Mesothelial cell of epicardium (in vitro differentiated cells): ENCODE results near the gene ACOT7. TPM values are rescaled to one million over a fixed set of nuclear protein-coding genes. Genes with fewer than 3 reads are reported as not detected.

Source experiments
- DNase-seq, 2 experiments: peaks; one replicate each; pipeline ENCODE4 v3.0.0; 2021; ENCODE audit warnings: low spot score in 2 of 2; ENCODE audit not compliant: unreplicated experiment in 2 of 2
- H3K27ac Mint-ChIP-seq: 2 replicates; pipeline ENCODE4 v1.8.0; 2021; ENCODE audit warnings: mixed read lengths
- H3K27me3 Mint-ChIP-seq: 2 replicates; pipeline ENCODE4 v1.8.0; 2021; ENCODE audit warnings: low read depth, mixed read lengths
- H3K36me3 Mint-ChIP-seq: 2 replicates; pipeline ENCODE4 v1.8.0; 2021; ENCODE audit warnings: mixed read lengths
- H3K4me1 Mint-ChIP-seq: 2 replicates; pipeline ENCODE4 v1.8.0; 2021; ENCODE audit warnings: mixed read lengths
- H3K4me3 Mint-ChIP-seq: 2 replicates; pipeline ENCODE4 v1.8.0; 2021; ENCODE audit warnings: mild to moderate bottlenecking, moderate library complexity, mixed read lengths
- H3K9me3 Mint-ChIP-seq: 2 replicates; pipeline ENCODE4 v1.8.0; 2021; ENCODE audit warnings: mixed read lengths
- CTCF ChIP-seq: fragments of 200-600 bp; sonication (generic); IDR thresholded peaks from one replicate; pipeline ENCODE4 v1.5.0; 2021; ENCODE audit warnings: antibody characterized with exemption; ENCODE audit not compliant: unreplicated experiment
- total RNA-seq: library from RNA; stranded (reverse); gene quantifications from 3 replicates; pipeline ENCODE4 v1.2.1, GENCODE V29; 2021

ACOT7 gene
- total RNA-seq, 1 donor from 2014 or later: 20.3 TPM

- peak overlapping the region; percentile 86 for H3K27ac Mint-ChIP-seq
- H3K9me3 Mint-ChIP-seq: no peaks in the 10 kb centered on the region
- H3K27me3 Mint-ChIP-seq: no peaks in the 10 kb centered on the region
- no peaks in the 10 kb centered on the region for H3K36me3 Mint-ChIP-seq
- no peak overlapping the region for H3K4me3 Mint-ChIP-seq
- peaks cover 71% of the 10 kb centered on the region for H3K4me1 Mint-ChIP-seq
- no peak for TF ChIP-seq CTCF
- DNase-seq: no peak
Measured at GRCh38 chr1:6270401-6270800, 123.2 kb downstream of the ACOT7 start.

- DNase-seq: no peak
- no peaks in the 10 kb centered on the region for H3K27me3 Mint-ChIP-seq
- H3K36me3 Mint-ChIP-seq: no peaks in the 10 kb centered on the region
- peak overlapping the region; percentile 13 for H3K4me3 Mint-ChIP-seq
- no peaks in the 10 kb centered on the region for H3K9me3 Mint-ChIP-seq
- peaks cover 71% of the 10 kb centered on the region for H3K4me1 Mint-ChIP-seq
- no peak for TF ChIP-seq CTCF
- H3K27ac Mint-ChIP-seq: peak overlapping the region; percentile 86
Measured at GRCh38 chr1:6269720-6270400, 123.7 kb downstream of the ACOT7 start.

GRCh38 chr1:6269296-6269695, 124.3 kb downstream of the ACOT7 start:
- TF ChIP-seq CTCF: no peak
- Mint-ChIP-seq H3K36me3 (no peaks in the 10 kb centered on the region), H3K4me3 (peak overlapping the region; percentile 13), H3K4me1 (peaks cover 71% of the 10 kb centered on the region), H3K27me3 (no peaks in the 10 kb centered on the region), H3K27ac (peak overlapping the region; percentile 86), H3K9me3 (no peaks in the 10 kb centered on the region)
- DNase-seq: no peak

GRCh38 chr1:6268415-6268814, 125.2 kb downstream of the ACOT7 start:
- Mint-ChIP-seq H3K27me3 (no peaks in the 10 kb centered on the region), H3K36me3 (no peaks in the 10 kb centered on the region), H3K9me3 (no peaks in the 10 kb centered on the region), H3K4me3 (no peak overlapping the region), H3K4me1 (peaks cover 68% of the 10 kb centered on the region), H3K27ac (no peak overlapping the region)
- no peak for TF ChIP-seq CTCF
- no peak for DNase-seq

- Mint-ChIP-seq H3K36me3 (no peaks in the 10 kb centered on the region), H3K27me3 (no peaks in the 10 kb centered on the region), H3K4me1 (peaks cover 61% of the 10 kb centered on the region), H3K27ac (no peak overlapping the region), H3K9me3 (no peaks in the 10 kb centered on the region), H3K4me3 (no peak overlapping the region)
- TF ChIP-seq CTCF: no peak
- no peak for DNase-seq
Measured at GRCh38 chr1:6267686-6268322, 125.8 kb downstream of the ACOT7 start.
